HEK293 (cell line): ENCODE data around the gene ALDH4A1.

Source experiments
- GLIS1 ChIP-seq: fragments of 450-650 bp; formaldehyde crosslinking; IDR thresholded peaks from 2 replicates; pipeline ENCODE4 v1.5.1; 2016; ENCODE audit warnings: missing biosample characterization, missing genetic modification characterization
- KLF1 ChIP-seq: fragments of 450-650 bp; formaldehyde crosslinking; IDR thresholded peaks from 2 replicates; pipeline ENCODE4 v1.5.1; 2016; ENCODE audit warnings: missing biosample characterization, missing genetic modification characterization
- KLF9 ChIP-seq: fragments of 450-650 bp; formaldehyde crosslinking; IDR thresholded peaks from 2 replicates; pipeline ENCODE4 v1.5.1; 2016; ENCODE audit warnings: missing biosample characterization, missing genetic modification characterization, low read depth
- SALL2 ChIP-seq: fragments of 450-650 bp; formaldehyde crosslinking; IDR thresholded peaks from 2 replicates; pipeline ENCODE4 v1.5.0; 2017; ENCODE audit warnings: missing biosample characterization, mild to moderate bottlenecking, missing genetic modification characterization, borderline replicate concordance
- SP3 ChIP-seq: fragments of 450-650 bp; formaldehyde crosslinking; IDR thresholded peaks from 2 replicates; pipeline ENCODE4 v1.5.1; 2016; ENCODE audit warnings: missing biosample characterization, missing genetic modification characterization
- SP7 ChIP-seq: fragments of 450-650 bp; formaldehyde crosslinking; IDR thresholded peaks from 2 replicates; pipeline ENCODE4 v1.5.1; 2016; ENCODE audit warnings: missing biosample characterization, missing genetic modification characterization
- ZBTB48 ChIP-seq: fragments of 450-650 bp; formaldehyde crosslinking; IDR thresholded peaks from 2 replicates; pipeline ENCODE4 v1.5.1; 2016; ENCODE audit warnings: missing biosample characterization, missing genetic modification characterization
- ZBTB8A ChIP-seq: fragments of 450-650 bp; formaldehyde crosslinking; IDR thresholded peaks from 2 replicates; pipeline ENCODE4 v1.5.1; 2016; ENCODE audit warnings: missing biosample characterization, missing genetic modification characterization
- ZEB2 ChIP-seq: fragments of 450-650 bp; formaldehyde crosslinking; IDR thresholded peaks from 2 replicates; pipeline ENCODE4 v1.5.1; 2016; ENCODE audit warnings: missing biosample characterization, missing genetic modification characterization
- ZFHX2 ChIP-seq: fragments of 450-650 bp; formaldehyde crosslinking; conservative IDR thresholded peaks from 2 replicates; pipeline ENCODE4 v1.5.1; 2016; ENCODE audit warnings: missing biosample characterization, missing genetic modification characterization
- ZNF302 ChIP-seq: fragments of 450-650 bp; formaldehyde crosslinking; IDR thresholded peaks from 2 replicates; pipeline ENCODE4 v1.5.1; 2016; ENCODE audit warnings: missing biosample characterization, missing genetic modification characterization, low read depth
- ZNF311 ChIP-seq: fragments of 450-650 bp; formaldehyde crosslinking; IDR thresholded peaks from 2 replicates; pipeline ENCODE4 v1.5.1; 2017; ENCODE audit warnings: missing biosample characterization, missing genetic modification characterization, borderline replicate concordance
- ZNF350 ChIP-seq: fragments of 450-650 bp; formaldehyde crosslinking; IDR thresholded peaks from 2 replicates; pipeline ENCODE4 v1.5.0; 2017; ENCODE audit warnings: missing biosample characterization, mild to moderate bottlenecking, missing genetic modification characterization
- ZNF366 ChIP-seq: fragments of 450-650 bp; formaldehyde crosslinking; conservative IDR thresholded peaks from 2 replicates; pipeline ENCODE4 v1.5.1; 2016; ENCODE audit warnings: missing biosample characterization, missing genetic modification characterization
- ZNF514 ChIP-seq: fragments of 450-650 bp; formaldehyde crosslinking; IDR thresholded peaks from 2 replicates; pipeline ENCODE4 v1.5.1; 2016; ENCODE audit warnings: missing biosample characterization, missing genetic modification characterization
- ZNF548 ChIP-seq: fragments of 450-650 bp; formaldehyde crosslinking; IDR thresholded peaks from 2 replicates; pipeline ENCODE4 v1.5.1; 2016; ENCODE audit warnings: missing biosample characterization, missing genetic modification characterization
- ZNF558 ChIP-seq: fragments of 450-650 bp; formaldehyde crosslinking; IDR thresholded peaks from 2 replicates; pipeline ENCODE4 v1.5.1; 2016; ENCODE audit warnings: missing biosample characterization, missing genetic modification characterization
- ZNF561 ChIP-seq: fragments of 450-650 bp; IDR thresholded peaks from 2 replicates; pipeline ENCODE4 v1.5.1; 2018; ENCODE audit warnings: missing biosample characterization, missing genetic modification characterization, borderline replicate concordance
- ZNF596 ChIP-seq: fragments of 450-650 bp; IDR thresholded peaks from 2 replicates; pipeline ENCODE4 v1.5.0; 2018; ENCODE audit warnings: missing biosample characterization, mild to moderate bottlenecking, missing genetic modification characterization, moderate library complexity
- ZNF629 ChIP-seq: fragments of 450-650 bp; formaldehyde crosslinking; IDR thresholded peaks from 2 replicates; pipeline ENCODE4 v1.5.1; 2017; ENCODE audit warnings: missing biosample characterization, missing genetic modification characterization
- ZNF670 ChIP-seq: fragments of 450-650 bp; formaldehyde crosslinking; IDR thresholded peaks from 2 replicates; pipeline ENCODE4 v1.5.1; 2016; ENCODE audit warnings: missing biosample characterization, missing genetic modification characterization, low read depth
- ZNF777 ChIP-seq: fragments of 450-650 bp; formaldehyde crosslinking; IDR thresholded peaks from 2 replicates; pipeline ENCODE4 v1.5.1; 2017; ENCODE audit warnings: missing biosample characterization, missing genetic modification characterization, borderline replicate concordance
- ZNF843 ChIP-seq: fragments of 450-650 bp; formaldehyde crosslinking; IDR thresholded peaks from 2 replicates; pipeline ENCODE4 v1.5.1; 2016; ENCODE audit warnings: missing biosample characterization, missing genetic modification characterization
- ZSCAN23 ChIP-seq: fragments of 450-650 bp; formaldehyde crosslinking; IDR thresholded peaks from 2 replicates; pipeline ENCODE4 v1.5.1; 2016; ENCODE audit warnings: missing biosample characterization, missing genetic modification characterization
- ZXDB ChIP-seq: fragments of 450-650 bp; formaldehyde crosslinking; IDR thresholded peaks from 2 replicates; pipeline ENCODE4 v1.5.1; 2016; ENCODE audit warnings: missing biosample characterization, missing genetic modification characterization
- TF ChIP-seq, protein P1 (sequence below): fragments of 450-650 bp; formaldehyde crosslinking; IDR thresholded peaks from 2 replicates; pipeline ENCODE4 v1.5.1; 2017; ENCODE audit warnings: missing biosample characterization, missing genetic modification characterization
- TF ChIP-seq, protein P2 (sequence below): fragments of 450-650 bp; formaldehyde crosslinking; IDR thresholded peaks from 2 replicates; pipeline ENCODE4 v1.5.1; 2016; ENCODE audit warnings: missing biosample characterization, missing genetic modification characterization
- TF ChIP-seq, protein P3 (sequence below): fragments of 450-650 bp; formaldehyde crosslinking; IDR thresholded peaks from 2 replicates; pipeline ENCODE4 v1.5.1; 2016; ENCODE audit warnings: missing biosample characterization, missing genetic modification characterization
- TF ChIP-seq, protein P4 (sequence below): fragments of 450-650 bp; formaldehyde crosslinking; IDR thresholded peaks from 2 replicates; pipeline ENCODE4 v1.5.1; 2016; ENCODE audit warnings: missing biosample characterization, missing genetic modification characterization
- TF ChIP-seq, protein P5 (sequence below): fragments of 450-650 bp; formaldehyde crosslinking; IDR thresholded peaks from 2 replicates; pipeline ENCODE4 v1.5.1; 2016; ENCODE audit warnings: missing biosample characterization, missing genetic modification characterization
- TF ChIP-seq, protein P6 (sequence below): fragments of 450-650 bp; formaldehyde crosslinking; IDR thresholded peaks from 2 replicates; pipeline ENCODE4 v1.5.1; 2016; ENCODE audit warnings: missing biosample characterization, missing genetic modification characterization

ALDH4A1 gene

DNA sequence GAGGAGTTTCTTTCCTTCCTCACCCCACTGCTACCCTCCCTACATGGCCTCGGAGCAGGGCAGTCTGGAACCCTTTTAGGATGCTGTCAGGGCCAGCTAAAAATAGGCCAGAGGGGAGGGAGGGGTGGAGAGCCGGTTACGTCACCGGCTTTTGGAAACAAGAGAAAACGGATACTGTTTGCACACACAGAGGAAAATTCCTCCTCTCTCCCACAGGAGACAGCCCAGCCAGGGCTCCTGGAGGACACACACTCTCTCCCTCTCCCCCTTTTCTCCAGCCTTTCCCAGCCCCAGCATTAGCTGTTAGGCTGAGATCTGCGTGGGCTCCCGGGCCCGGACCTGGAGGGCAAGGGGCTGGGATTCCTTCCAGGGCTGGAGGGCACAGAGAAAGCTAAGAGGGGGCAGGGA is 20.0 kb upstream of the ALDH4A1 start (continued):
- peak; percentile 46; the same call in 1 of the 2 replicates for TF ChIP-seq ZBTB8A (tag by site-specific recombination)
- TF ChIP-seq, protein P1, sequence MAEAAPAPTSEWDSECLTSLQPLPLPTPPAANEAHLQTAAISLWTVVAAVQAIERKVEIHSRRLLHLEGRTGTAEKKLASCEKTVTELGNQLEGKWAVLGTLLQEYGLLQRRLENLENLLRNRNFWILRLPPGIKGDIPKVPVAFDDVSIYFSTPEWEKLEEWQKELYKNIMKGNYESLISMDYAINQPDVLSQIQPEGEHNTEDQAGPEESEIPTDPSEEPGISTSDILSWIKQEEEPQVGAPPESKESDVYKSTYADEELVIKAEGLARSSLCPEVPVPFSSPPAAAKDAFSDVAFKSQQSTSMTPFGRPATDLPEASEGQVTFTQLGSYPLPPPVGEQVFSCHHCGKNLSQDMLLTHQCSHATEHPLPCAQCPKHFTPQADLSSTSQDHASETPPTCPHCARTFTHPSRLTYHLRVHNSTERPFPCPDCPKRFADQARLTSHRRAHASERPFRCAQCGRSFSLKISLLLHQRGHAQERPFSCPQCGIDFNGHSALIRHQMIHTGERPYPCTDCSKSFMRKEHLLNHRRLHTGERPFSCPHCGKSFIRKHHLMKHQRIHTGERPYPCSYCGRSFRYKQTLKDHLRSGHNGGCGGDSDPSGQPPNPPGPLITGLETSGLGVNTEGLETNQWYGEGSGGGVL: peak; percentile 77
- TF ChIP-seq, protein P2, sequence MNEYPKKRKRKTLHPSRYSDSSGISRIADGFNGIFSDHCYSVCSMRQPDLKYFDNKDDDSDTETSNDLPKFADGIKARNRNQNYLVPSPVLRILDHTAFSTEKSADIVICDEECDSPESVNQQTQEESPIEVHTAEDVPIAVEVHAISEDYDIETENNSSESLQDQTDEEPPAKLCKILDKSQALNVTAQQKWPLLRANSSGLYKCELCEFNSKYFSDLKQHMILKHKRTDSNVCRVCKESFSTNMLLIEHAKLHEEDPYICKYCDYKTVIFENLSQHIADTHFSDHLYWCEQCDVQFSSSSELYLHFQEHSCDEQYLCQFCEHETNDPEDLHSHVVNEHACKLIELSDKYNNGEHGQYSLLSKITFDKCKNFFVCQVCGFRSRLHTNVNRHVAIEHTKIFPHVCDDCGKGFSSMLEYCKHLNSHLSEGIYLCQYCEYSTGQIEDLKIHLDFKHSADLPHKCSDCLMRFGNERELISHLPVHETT: no peak
- TF ChIP-seq KLF9 (tag by site-specific recombination): no peak; the same call in 1 of the 2 replicates
- no peak for TF ChIP-seq ZNF514 (tag by site-specific recombination)
- TF ChIP-seq ZBTB48 (tag by site-specific recombination): no peak; the same call in 1 of the 2 replicates
- TF ChIP-seq ZNF311: no peak
- peak; percentile 87 for TF ChIP-seq ZNF629
- TF ChIP-seq ZNF670 (tag by site-specific recombination): no peak
- no peak for TF ChIP-seq ZNF548
- TF ChIP-seq, protein P3, sequence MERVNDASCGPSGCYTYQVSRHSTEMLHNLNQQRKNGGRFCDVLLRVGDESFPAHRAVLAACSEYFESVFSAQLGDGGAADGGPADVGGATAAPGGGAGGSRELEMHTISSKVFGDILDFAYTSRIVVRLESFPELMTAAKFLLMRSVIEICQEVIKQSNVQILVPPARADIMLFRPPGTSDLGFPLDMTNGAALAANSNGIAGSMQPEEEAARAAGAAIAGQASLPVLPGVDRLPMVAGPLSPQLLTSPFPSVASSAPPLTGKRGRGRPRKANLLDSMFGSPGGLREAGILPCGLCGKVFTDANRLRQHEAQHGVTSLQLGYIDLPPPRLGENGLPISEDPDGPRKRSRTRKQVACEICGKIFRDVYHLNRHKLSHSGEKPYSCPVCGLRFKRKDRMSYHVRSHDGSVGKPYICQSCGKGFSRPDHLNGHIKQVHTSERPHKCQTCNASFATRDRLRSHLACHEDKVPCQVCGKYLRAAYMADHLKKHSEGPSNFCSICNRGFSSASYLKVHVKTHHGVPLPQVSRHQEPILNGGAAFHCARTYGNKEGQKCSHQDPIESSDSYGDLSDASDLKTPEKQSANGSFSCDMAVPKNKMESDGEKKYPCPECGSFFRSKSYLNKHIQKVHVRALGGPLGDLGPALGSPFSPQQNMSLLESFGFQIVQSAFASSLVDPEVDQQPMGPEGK: peak; percentile 46; the same call in 1 of the 2 replicates
- 0 out of 2 replicates have a peak, but pooled peaks have one; percentile 45 for TF ChIP-seq SP7 (tag by site-specific recombination)
- TF ChIP-seq ZSCAN23: no peak
- no peak for TF ChIP-seq SALL2 (tag by site-specific recombination)
- no peak for TF ChIP-seq ZNF843 (tag by site-specific recombination)
- TF ChIP-seq ZXDB (tag by site-specific recombination): no peak
- TF ChIP-seq GLIS1 (tag by site-specific recombination): 0 out of 2 replicates have a peak, but pooled peaks have one; percentile 19
- no peak for TF ChIP-seq ZNF302 (tag by site-specific recombination)
- TF ChIP-seq, protein P4, sequence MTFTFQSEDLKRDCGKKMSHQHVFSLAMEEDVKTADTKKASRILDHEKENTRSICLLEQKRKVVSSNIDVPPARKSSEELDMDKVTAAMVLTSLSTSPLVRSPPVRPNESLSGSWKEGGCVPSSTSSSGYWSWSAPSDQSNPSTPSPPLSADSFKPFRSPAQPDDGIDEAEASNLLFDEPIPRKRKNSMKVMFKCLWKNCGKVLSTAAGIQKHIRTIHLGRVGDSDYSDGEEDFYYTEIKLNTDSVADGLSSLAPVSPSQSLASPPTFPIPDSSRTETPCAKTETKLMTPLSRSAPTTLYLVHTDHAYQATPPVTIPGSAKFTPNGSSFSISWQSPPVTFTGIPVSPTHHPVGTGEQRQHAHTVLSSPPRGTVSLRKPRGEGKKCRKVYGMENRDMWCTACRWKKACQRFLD: no peak
- peak; percentile 35; the same call in 1 of the 2 replicates for TF ChIP-seq ZFHX2
- no peak for TF ChIP-seq ZNF558 (tag by site-specific recombination)
- no peak for TF ChIP-seq ZNF596
- peak; percentile 91 for TF ChIP-seq ZNF366 (tag by site-specific recombination)
- no peak for TF ChIP-seq SP3 (tag by site-specific recombination)
- TF ChIP-seq, protein P5, sequence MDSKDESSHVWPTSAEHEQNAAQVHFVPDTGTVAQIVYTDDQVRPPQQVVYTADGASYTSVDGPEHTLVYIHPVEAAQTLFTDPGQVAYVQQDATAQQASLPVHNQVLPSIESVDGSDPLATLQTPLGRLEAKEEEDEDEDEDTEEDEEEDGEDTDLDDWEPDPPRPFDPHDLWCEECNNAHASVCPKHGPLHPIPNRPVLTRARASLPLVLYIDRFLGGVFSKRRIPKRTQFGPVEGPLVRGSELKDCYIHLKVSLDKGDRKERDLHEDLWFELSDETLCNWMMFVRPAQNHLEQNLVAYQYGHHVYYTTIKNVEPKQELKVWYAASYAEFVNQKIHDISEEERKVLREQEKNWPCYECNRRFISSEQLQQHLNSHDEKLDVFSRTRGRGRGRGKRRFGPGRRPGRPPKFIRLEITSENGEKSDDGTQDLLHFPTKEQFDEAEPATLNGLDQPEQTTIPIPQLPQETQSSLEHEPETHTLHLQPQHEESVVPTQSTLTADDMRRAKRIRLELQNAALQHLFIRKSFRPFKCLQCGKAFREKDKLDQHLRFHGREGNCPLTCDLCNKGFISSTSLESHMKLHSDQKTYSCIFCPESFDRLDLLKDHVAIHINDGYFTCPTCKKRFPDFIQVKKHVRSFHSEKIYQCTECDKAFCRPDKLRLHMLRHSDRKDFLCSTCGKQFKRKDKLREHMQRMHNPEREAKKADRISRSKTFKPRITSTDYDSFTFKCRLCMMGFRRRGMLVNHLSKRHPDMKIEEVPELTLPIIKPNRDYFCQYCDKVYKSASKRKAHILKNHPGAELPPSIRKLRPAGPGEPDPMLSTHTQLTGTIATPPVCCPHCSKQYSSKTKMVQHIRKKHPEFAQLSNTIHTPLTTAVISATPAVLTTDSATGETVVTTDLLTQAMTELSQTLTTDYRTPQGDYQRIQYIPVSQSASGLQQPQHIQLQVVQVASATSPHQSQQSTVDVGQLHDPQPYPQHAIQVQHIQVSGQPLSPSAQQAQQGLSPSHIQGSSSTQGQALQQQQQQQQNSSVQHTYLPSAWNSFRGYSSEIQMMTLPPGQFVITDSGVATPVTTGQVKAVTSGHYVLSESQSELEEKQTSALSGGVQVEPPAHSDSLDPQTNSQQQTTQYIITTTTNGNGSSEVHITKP (tag by site-specific recombination): peak; percentile 87
- TF ChIP-seq ZNF561 (tag by site-specific recombination): 0 out of 2 replicates have a peak, but pooled peaks have one; percentile 22
- no peak for TF ChIP-seq ZNF350
- TF ChIP-seq KLF1: peak; percentile 43; the same call in 1 of the 2 replicates
- TF ChIP-seq ZEB2 (tag by site-specific recombination): peak; percentile 49; the same call in 1 of the 2 replicates
- TF ChIP-seq, protein P6, sequence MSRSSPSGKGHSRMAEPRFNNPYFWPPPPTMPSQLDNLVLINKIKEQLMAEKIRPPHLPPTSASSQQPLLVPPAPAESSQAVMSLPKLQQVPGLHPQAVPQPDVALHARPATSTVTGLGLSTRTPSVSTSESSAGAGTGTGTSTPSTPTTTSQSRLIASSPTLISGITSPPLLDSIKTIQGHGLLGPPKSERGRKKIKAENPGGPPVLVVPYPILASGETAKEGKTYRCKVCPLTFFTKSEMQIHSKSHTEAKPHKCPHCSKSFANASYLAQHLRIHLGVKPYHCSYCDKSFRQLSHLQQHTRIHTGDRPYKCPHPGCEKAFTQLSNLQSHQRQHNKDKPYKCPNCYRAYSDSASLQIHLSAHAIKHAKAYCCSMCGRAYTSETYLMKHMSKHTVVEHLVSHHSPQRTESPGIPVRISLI (tag by site-specific recombination): no peak
- no peak for TF ChIP-seq ZNF777 (tag by site-specific recombination)
